Measurements from ENCODE around the gene NLGN4Y.

The NLGN4Y gene

GRCh38 chrY:14524272-14525231, at the start of gene NLGN4Y:
TSS of gene NLGN4Y (plus strand) at chrY:14524529. CDS start at chrY:14622120, 97,591 bp downstream.
- DNase-seq: no peak

GRCh38 chrY:14485935-14486334, 38.4 kb upstream of the NLGN4Y start:
- no peak for DNase-seq

- no peak for DNase-seq
Measured at GRCh38 chrY:14490226-14490625, 34.1 kb upstream of the NLGN4Y start.

DNA sequence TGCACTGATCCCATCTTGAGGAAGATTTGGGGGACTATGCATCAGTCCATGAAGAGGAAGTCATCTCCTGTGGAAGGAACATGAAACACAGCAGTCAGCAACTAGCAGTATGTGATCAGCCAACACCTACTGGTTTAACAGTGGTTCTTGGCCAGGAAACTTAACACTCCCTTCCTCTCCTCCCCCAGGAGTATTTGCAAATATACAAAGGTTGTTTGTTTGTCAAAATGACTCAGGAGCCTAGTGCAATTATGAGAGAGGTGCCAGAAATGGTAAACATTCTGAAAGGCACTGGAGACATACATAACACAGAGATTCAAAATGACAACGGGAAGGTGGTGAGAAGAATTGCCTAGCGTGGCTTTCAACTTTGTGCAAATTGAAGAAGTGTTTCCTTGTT, 26.3 kb upstream of the NLGN4Y start:
- no peak for DNase-seq

- no peak for DNase-seq
Measured at GRCh38 chrY:14504592-14504991, 19.7 kb upstream of the NLGN4Y start.

DNA sequence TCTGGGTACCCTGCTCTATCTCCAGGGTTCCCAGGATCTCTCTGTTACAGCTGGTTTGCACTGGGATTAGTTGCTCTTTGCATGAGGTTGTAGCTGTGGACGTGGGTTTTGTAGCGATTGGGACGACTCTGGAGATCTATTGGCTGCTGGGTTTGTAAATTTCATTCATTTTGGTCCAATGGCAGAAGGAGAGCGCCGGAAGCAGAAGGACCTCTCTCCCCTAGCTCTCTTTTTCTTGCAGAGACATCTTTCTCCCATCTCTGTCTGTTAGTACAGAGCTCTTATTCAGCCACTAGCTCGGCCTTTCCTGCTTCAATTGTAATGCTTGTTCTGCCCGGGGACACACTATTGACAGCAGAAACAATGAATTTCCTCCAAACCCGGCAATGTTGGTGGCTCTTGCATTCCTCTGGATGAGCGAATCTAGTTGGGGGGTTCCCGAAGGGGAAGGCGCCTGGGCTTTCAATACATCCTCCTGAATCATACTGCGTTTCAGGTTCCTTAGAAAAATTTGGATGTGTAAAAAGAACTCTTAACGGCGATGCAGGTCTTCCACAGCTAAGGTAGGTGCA, 1.9 kb upstream of the NLGN4Y start:
- no peak for DNase-seq

- DNase-seq: no peak
Measured at GRCh38 chrY:14523491-14524271, 648 bp upstream of the NLGN4Y start.

- no peak for DNase-seq
Measured at GRCh38 chrY:14525315-14525714, 986 bp downstream of the NLGN4Y start.

DNA sequence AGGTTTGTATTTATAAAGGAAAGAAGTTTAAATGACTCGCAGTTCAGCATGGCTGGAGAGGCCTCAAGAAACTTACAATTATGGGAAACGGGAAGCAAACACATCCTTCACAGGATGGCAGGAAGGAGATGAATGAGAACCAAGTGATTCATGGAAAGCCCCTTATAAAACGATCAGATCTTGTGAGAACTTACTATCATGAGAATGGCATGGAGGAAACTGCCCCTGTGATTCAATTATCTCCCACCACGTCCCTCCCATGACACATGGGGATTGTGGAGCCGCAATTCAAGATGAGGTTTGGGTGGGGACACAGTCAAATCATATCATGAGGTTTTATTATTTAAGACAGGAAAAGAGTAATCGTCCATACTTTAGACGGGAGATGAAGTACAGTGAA, 4.0 kb downstream of the NLGN4Y start:
- no peak for DNase-seq

GRCh38 chrY:14536703-14537102, 12.4 kb downstream of the NLGN4Y start:
- no peak for DNase-seq

DNA sequence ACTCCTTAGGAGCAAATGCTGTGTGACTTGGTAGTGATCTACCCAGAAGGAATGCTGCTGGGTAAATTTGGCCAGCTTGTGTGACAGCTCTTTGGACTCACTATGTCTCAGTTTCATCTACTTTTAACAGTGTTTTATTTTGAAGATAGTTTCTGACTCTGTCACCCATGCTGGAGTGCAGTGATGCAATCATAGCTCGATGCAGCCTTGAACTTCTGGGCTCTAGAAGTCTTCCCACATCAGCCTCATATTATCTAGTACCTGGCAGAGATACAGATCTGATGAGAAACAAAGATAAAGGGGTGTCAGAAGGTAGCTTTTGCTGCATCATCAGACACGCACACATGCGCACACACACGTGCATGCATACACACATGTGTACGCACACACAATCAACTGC, 19.2 kb downstream of the NLGN4Y start:
- no peak for DNase-seq

GRCh38 chrY:14581294-14581693, 57.0 kb downstream of the NLGN4Y start:
- no peak for DNase-seq

DNA sequence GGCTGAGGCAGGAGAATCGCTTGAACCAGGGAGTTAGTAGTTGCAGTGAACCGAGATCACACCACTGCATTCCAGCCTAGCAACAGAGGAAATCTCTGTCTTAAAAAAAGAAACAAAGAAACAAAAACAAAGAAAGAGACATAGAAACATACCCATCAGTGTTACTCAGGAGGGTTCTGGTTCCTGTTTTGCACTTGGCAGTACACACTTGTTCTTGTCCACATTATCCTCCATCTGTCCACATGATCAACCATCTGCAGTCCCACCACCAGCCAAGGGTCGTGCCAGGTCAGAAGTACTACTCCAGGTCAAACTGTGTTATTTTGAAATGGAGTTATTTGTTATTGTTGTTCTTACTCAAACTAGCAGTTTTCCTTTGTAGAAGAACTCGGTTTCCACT, 62.4 kb downstream of the NLGN4Y start:
- DNase-seq: no peak

- no peak for DNase-seq
Measured at GRCh38 chrY:14601372-14601771, 77.0 kb downstream of the NLGN4Y start.

GRCh38 chrY:14617625-14618024, 93.3 kb downstream of the NLGN4Y start:
- no peak for DNase-seq

- DNase-seq: no peak
Measured at GRCh38 chrY:14618513-14618912, 94.2 kb downstream of the NLGN4Y start.

DNA sequence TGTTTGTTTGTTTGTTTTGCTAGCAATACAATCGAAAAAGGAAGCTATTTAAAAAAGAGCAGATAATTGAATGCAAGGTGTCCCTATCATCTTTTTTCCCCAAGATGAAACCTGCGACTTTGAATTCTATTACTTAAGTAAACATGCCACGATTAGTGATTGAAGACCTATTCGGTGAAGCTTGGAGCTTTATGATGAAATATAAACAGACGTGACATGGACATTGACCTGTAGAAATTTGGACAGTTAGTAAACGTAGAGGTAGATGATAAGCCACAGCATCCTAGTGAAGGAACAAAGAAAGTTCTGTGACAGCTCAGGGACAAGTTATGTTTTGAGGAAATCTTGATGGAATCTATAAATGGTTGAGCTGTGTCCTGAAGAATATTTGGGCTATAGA, 103.9 kb downstream of the NLGN4Y start:
- DNase-seq: no peak

GRCh38 chrY:14631676-14632075, 107.3 kb downstream of the NLGN4Y start:
- DNase-seq: no peak

GRCh38 chrY:14633718-14634117, 109.4 kb downstream of the NLGN4Y start:
- no peak for DNase-seq

DNA sequence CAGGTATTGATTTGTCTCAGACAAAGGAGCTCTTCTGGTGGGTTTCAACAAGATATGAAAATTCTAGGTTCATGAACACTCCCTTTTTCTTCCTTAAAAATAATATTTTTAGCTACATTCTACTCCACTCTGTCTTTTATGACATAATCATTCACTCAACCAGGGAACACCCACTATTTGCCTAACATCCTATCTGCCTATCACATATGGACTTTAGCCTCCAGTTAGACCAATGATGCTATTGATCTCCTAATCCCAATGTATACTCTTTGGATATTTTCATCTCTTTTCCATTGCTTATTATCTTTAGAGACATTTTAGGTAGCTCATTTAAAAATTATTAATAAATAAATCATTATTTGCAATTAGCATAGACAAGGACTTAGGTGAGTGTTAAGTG, 110.6 kb downstream of the NLGN4Y start:
- DNase-seq: no peak

GRCh38 chrY:14637551-14637950, 113.2 kb downstream of the NLGN4Y start:
- no peak for DNase-seq

DNA sequence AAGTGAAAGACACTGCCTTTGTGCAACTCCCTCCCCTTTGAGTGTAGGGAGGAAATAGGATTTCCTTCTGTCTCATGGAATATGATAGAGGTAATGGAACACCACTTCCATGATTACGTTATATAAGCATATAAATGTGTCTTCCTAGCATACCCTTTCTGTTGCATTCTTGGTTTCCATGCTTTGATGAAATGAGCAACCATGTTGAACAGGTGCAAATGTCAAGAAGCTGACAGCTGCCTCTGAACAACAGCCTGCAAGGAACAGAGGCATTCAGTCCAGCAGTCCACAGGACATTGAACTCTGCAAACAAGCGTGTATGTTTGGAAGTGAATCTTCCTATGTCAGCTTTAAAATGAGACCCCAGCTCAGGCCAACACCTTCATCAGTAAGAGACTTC, 117.5 kb downstream of the NLGN4Y start:
- DNase-seq: no peak

- no peak for DNase-seq
Measured at GRCh38 chrY:14644157-14644952, 120.0 kb downstream of the NLGN4Y start.
